ENCODE data around the gene CEP85.
A peak's percentile ranks its signal among the peaks of the same experiment; 100 is the strongest.

CEP85 gene

GRCh38 chr1:26317612-26318337, 83.8 kb downstream of the CEP85 start, which contains the start of gene CD52:
Gene CD52 (plus strand): TSS chr1:26317958. CDS start chr1:26318018, 60 bp downstream.
- no peak for DNase-seq

- peak; percentile 88 to 89 for DNase-seq
These were observed 84.5 kb downstream of the CEP85 start for GRCh38 chr1:26318338-26319064.

- DNase-seq: no peak
These were observed 86.9 kb downstream of the CEP85 start for GRCh38 chr1:26320896-26321295.

- DNase-seq: peak; percentile 68 to 99
These were observed 87.5 kb downstream of the CEP85 start for GRCh38 chr1:26321315-26322041.

GRCh38 chr1:26322042-26322331, 88.0 kb downstream of the CEP85 start:
- DNase-seq: no peak

GRCh38 chr1:26323382-26323781, 89.4 kb downstream of the CEP85 start:
- no peak for DNase-seq

- no peak for DNase-seq
These were observed 90.5 kb downstream of the CEP85 start for GRCh38 chr1:26324550-26324949.

- DNase-seq: no peak
These were observed 94.0 kb downstream of the CEP85 start for GRCh38 chr1:26327956-26328362.

Measured in inflammatory macrophage treated with lipopolysaccharide for 1 hour (primary cell).